ACC112 (cell line): ENCODE results near the gene ADI1.
"Not testable (repeated sequence)": the region's sequence is repeated elsewhere in the genome, so short reads cannot be mapped to it uniquely, and the experiment has no call there.

Source experiments
- H2AFZ ChIP-seq: fragments of 200-600 bp; sonication (generic); one replicate; pipeline ENCODE4 v1.6.0; 2017; ENCODE audit warnings: antibody characterized with exemption, low read length; ENCODE audit not compliant: unreplicated experiment
- H3K27ac ChIP-seq: fragments of 200-600 bp; sonication (generic); 2 replicates; pipeline ENCODE4 v1.5.1; 2014; ENCODE audit warnings: low read depth, mild to moderate bottlenecking, antibody characterized with exemption, low read length, moderate library complexity
- H3K27me3 ChIP-seq: fragments of 200-600 bp; sonication (generic); 2 replicates; pipeline ENCODE4 v1.6.1; 2014; ENCODE audit warnings: mild to moderate bottlenecking, antibody characterized with exemption, low read length, moderate library complexity, mixed read lengths; ENCODE audit not compliant: insufficient read depth
- H3K36me3 ChIP-seq: fragments of 200-600 bp; sonication (generic); 2 replicates; pipeline ENCODE4 v1.6.1; 2016; ENCODE audit warnings: mild to moderate bottlenecking, antibody characterized with exemption, low read length, moderate library complexity, mixed read lengths; ENCODE audit not compliant: insufficient read depth
- H3K4me1 ChIP-seq: fragments of 200-600 bp; sonication (generic); one replicate; pipeline ENCODE4 v1.6.1; 2016; ENCODE audit warnings: low read length, mixed read lengths; ENCODE audit not compliant: insufficient read depth, unreplicated experiment, control insufficient read depth
- H3K4me3 ChIP-seq: fragments of 200-600 bp; sonication (generic); 2 replicates; pipeline ENCODE4 v1.5.1; 2014; ENCODE audit warnings: mild to moderate bottlenecking, low read depth, low read length
- H3K79me2 ChIP-seq: fragments of 200-600 bp; sonication (generic); one replicate; pipeline ENCODE4 v1.6.0; 2016; ENCODE audit warnings: low read length; ENCODE audit not compliant: control insufficient read depth, unreplicated experiment, insufficient read depth

ADI1 gene

DNA sequence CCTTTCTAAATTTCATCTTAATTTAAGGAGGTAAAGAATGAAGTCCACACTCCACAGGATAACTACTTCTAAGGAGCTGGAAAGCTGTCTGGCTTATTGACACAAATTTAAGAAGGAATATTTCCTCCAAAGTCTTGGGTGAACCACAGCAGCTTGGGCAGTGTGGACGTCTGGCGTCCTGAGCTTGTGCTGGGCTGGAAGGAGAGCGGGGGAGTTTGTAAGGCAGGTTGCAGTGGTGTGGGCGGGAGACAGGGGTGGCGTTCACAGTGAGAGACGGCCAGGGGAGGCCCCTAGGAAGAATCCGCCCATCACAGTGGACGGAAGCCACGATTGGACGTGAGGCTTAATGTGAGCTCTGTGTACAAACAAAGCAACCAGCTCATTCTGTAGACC lies 25.7 kb downstream of the ADI1 start:
- Histone ChIP-seq H3K27me3 (no peaks in the 10 kb centered on the region), H3K36me3 (peaks cover 9% of the 10 kb centered on the region; the same call in 1 of the 2 replicates), H3K4me1 (peaks cover 19% of the 10 kb centered on the region), H3K4me3 (peak overlapping the region; percentile 41), H3K27ac (peak overlapping the region; percentile 98), H2AFZ (no peak overlapping the region), H3K79me2 (no peaks in the 10 kb centered on the region)

DNA sequence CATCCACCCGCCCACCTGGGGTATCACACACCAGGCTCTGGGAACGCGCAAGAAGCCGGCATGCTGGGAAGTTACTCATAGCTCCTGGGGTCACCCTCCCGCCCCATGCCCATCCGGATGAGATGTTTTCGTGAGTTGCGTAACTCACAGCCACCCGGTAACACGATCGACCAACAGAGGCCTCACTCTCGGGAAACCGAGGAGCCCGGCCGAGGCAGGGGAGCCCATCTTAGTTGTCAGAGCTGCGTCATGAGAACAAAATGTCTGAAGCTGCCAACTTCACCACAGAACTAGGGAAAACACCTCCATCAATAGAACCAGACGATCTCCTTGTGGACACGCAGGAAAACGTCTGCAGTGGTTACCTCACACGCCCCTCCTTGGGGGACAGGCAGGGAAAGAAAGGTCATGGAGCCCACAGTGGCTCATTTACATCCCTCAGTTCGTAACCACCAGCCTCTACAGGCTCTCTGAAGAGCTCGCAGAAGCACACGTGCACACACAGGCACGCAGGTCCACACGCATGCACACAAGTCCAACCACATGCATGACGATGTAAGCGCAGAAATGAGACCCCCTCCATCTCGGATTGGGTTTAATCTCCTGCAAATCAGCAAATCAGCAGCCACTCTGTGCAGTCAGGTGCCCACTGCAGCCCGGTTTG lies 26.2 kb downstream of the ADI1 start:
- no peaks in the 10 kb centered on the region for H3K27me3 ChIP-seq
- peak overlapping the region; percentile 98 for H3K27ac ChIP-seq
- H3K4me1 ChIP-seq = peaks cover 19% of the 10 kb centered on the region
- no peaks in the 10 kb centered on the region for H3K79me2 ChIP-seq
- H2AFZ ChIP-seq = no peak overlapping the region
- H3K4me3 ChIP-seq = peak overlapping the region; percentile 41
- H3K36me3 ChIP-seq = peaks cover 5% of the 10 kb centered on the region; the same call in 1 of the 2 replicates

- H3K79me2 ChIP-seq, H3K4me3 ChIP-seq, H2AFZ ChIP-seq, H3K36me3 ChIP-seq, H3K27me3 ChIP-seq: not testable (repeated sequence)
- Histone ChIP-seq H3K4me1 (peaks cover 20% of the 10 kb centered on the region), H3K27ac (peak overlapping the region; percentile 98)
Measured at GRCh38 chr2:3492475-3492787, 26.9 kb downstream of the ADI1 start.

DNA sequence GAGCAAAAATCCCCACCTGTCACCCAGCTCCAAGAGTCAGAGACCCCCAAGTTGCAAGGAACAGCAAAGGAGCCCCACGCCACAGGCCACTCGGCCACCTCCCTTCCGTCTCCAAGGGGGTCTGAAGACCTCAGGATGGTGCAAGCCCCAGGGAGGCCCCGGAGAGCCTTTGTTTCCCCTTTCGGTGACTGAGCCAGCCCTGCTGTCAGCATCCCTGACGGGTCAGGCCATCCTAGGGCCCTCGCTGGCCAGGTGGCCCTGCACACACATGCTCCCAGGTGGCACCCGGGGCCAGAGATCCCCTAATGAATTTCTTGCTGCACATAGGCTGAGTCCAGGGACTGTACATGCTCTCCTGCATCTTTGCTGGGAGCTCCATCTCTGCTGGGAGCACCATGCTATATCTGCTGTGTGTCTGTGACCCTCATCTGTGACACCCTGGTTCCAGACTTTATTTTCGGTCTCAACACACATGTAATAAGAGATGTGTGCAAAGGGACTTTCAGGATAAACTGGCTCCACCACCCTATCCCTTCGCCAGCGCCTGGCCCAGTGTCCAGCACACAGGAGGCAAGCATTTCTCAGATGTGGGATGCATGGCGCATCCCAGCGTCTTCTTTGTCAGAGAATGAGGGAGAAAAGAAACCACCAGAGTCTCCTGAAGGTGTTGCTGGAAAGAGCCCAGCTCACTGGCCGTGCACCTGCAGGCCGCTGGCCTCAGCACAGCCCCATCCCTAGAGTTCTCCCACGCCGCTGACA lies 27.4 kb downstream of the ADI1 start:
- H3K27ac ChIP-seq = peak overlapping the region; percentile 98
- H3K36me3 ChIP-seq = peaks cover under 1% of the 10 kb centered on the region; the same call in 1 of the 2 replicates
- no peak overlapping the region for H3K4me3 ChIP-seq
- no peak overlapping the region for H2AFZ ChIP-seq
- H3K27me3 ChIP-seq = no peaks in the 10 kb centered on the region
- peaks cover 22% of the 10 kb centered on the region for H3K4me1 ChIP-seq
- no peaks in the 10 kb centered on the region for H3K79me2 ChIP-seq

GRCh38 chr2:3491306-3491705 lies 28.0 kb downstream of the ADI1 start:
- Histone ChIP-seq H3K27me3 (no peaks in the 10 kb centered on the region), H3K79me2 (no peaks in the 10 kb centered on the region), H2AFZ (no peak overlapping the region), H3K4me3 (no peak overlapping the region), H3K27ac (no peak overlapping the region), H3K4me1 (peaks cover 22% of the 10 kb centered on the region), H3K36me3 (no peaks in the 10 kb centered on the region)

GRCh38 chr2:3490191-3491170 lies 28.9 kb downstream of the ADI1 start:
- H3K79me2 ChIP-seq = no peaks in the 10 kb centered on the region

DNA sequence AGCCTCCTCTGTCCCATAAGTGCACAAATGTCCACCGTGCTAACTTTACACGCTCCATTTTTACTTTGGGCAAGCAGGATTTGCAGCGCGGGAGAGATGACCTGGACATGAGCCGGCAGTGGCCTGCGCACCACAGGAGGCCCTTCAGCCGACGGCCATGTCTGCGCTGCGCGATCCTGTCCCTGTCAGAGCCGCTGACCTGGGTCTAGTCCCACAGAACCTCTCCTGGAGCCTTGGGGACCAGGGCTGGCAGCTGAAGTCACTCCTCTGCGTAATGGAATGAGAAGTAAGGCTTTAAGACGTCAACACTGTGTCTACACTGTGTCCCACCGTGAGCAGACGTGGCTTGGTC lies 29.6 kb downstream of the ADI1 start:
- no peak overlapping the region for H3K27ac ChIP-seq
- peaks cover 22% of the 10 kb centered on the region for H3K4me1 ChIP-seq
- H3K27me3 ChIP-seq = no peaks in the 10 kb centered on the region
- no peak overlapping the region for H2AFZ ChIP-seq
- H3K79me2 ChIP-seq = no peaks in the 10 kb centered on the region
- no peaks in the 10 kb centered on the region for H3K36me3 ChIP-seq
- no peak overlapping the region for H3K4me3 ChIP-seq

More at GRCh38 chr2:3490191-3491170, 28.9 kb downstream of the ADI1 start:
- Histone ChIP-seq H3K27me3 (no peaks in the 10 kb centered on the region), H2AFZ (no peak overlapping the region), H3K27ac (no peak overlapping the region), H3K4me3 (no peak overlapping the region), H3K4me1 (peaks cover 22% of the 10 kb centered on the region), H3K36me3 (no peaks in the 10 kb centered on the region)

DNA sequence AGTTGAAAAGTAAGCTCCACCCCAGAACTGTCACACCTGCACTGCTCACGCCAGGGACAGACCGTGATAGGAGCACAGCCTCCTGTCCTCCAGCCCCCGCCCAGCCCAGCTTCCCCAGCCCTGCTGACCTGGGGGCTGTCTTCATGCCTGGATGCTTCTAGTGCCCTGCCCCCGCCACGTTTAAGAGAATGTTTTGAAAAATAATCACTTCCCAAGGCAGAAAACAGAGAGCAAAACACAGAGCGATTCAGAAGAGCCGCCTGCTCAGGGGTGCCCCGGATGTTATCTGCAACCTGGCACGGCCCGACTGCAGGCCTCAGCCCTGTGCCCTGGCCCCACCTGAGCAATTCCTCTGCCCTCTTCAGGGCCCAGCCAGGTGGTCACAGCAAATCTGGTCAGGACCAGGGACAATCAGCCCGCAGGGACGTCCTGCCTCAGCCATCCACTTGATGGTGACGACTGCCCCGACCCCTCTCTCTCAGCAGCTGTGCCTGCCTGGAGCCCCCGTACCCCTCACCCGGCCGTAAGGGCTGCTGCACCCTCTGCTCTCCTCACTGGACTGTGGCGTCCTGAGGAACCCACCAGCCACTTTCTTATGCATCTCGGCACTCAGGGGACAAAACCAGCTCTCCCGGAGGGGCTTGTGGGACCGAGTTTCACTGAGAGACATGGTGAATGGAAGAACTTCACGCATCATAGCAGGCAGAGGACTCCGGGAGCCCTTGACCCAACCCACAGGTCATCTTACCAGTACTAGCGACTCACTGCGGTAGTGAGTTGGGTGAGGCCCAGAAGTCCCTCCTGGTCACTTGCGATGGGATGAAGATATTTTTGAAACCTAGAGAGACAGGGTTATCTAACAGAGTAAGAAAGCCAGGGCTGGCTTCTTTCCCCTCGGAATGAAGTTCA lies 30.2 kb downstream of the ADI1 start:
- no peak overlapping the region for H3K4me3 ChIP-seq
- H2AFZ ChIP-seq = no peak overlapping the region
- no peaks in the 10 kb centered on the region for H3K36me3 ChIP-seq
- no peak overlapping the region for H3K27ac ChIP-seq
- no peaks in the 10 kb centered on the region for H3K27me3 ChIP-seq
- no peaks in the 10 kb centered on the region for H3K79me2 ChIP-seq
- peaks cover 20% of the 10 kb centered on the region for H3K4me1 ChIP-seq

DNA sequence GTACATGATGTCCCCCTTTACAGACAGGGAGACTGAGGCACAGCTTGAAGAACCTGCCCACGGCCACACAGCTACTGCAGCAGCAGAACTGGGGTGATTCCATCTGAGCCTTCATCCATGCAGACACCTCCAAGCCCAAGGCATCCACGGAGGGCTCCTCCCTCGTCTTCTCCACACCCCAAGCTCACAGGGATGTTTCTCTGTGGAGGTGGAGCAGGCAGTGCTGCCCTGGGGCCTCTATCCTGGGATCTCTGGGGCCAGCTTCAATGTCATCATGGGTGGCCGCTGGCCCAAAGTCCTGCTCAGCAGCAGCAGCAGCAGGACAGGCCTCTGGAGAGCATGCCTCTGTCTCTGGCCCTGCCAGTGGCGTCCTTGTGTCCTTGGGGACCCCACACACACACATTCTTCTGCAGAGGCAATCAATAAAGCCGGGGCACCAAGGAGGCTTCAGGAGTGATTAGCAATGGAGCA lies 31.2 kb downstream of the ADI1 start:
- Histone ChIP-seq H3K4me3 (no peak overlapping the region), H2AFZ (no peak overlapping the region), H3K36me3 (no peaks in the 10 kb centered on the region), H3K27me3 (no peaks in the 10 kb centered on the region), H3K4me1 (peaks cover 10% of the 10 kb centered on the region), H3K79me2 (no peaks in the 10 kb centered on the region), H3K27ac (no peak overlapping the region)

- Histone ChIP-seq H3K4me3 (no peak overlapping the region), H3K4me1 (peaks cover 6% of the 10 kb centered on the region), H3K27ac (peak overlapping the region; percentile 39; the same call in 1 of the 2 replicates), H3K27me3 (no peaks in the 10 kb centered on the region), H3K36me3 (no peaks in the 10 kb centered on the region), H3K79me2 (no peaks in the 10 kb centered on the region), H2AFZ (no peak overlapping the region)
Measured at GRCh38 chr2:3487432-3487831, 31.9 kb downstream of the ADI1 start.
